Activated CD8-positive, alpha-beta T cell treated with anti-CD3 and anti-CD28 coated beads, Interleukin-2, amount 10 ng/mL, durations not matched to agents 7 days and 5 days (primary cell): ENCODE results near the gene GPC6. TPM values are rescaled to one million over a fixed set of nuclear protein-coding genes. Genes with fewer than 3 reads are reported as not detected.

Experiments used
- ATAC-seq: fragments of 150-1000 bp; cut with Tn5 transposase; one replicate; pipeline ENCODE4 v1.10.0; 2021; ENCODE audit warnings: moderate library complexity
- CTCF ChIA-PET: fragments of 350-600 bp; sonication (Branson Sonifier 250); formaldehyde crosslinking; loops from one replicate; lab custom pipeline; 2021; ENCODE audit warnings: antibody characterized with exemption; lab: Charles Lee
- POLR2A ChIA-PET: fragments of 350-600 bp; sonication (Branson Sonifier 250); formaldehyde crosslinking; loops from one replicate; lab custom pipeline; 2021; ENCODE audit warnings: antibody characterized with exemption; lab: Charles Lee
- DNase-seq: peaks from one replicate; pipeline ENCODE4 v3.0.0-alpha.2; 2020
- H3K27ac Mint-ChIP-seq: one replicate; pipeline ENCODE4 v1.8.0; 2021; ENCODE audit warnings: mild to moderate bottlenecking, mixed read lengths
- H3K27me3 Mint-ChIP-seq: one replicate; pipeline ENCODE4 v1.8.0; 2021; ENCODE audit warnings: low read depth, mixed read lengths
- H3K36me3 Mint-ChIP-seq: one replicate; pipeline ENCODE4 v1.8.0; 2021; ENCODE audit warnings: low read depth, mixed read lengths
- H3K4me1 Mint-ChIP-seq: one replicate; pipeline ENCODE4 v1.8.0; 2021; ENCODE audit warnings: low read depth, mixed read lengths
- H3K4me3 Mint-ChIP-seq: one replicate; pipeline ENCODE4 v1.8.0; 2021; ENCODE audit warnings: mild to moderate bottlenecking, mixed read lengths
- H3K9me3 Mint-ChIP-seq: one replicate; pipeline ENCODE4 v1.8.0; 2022; ENCODE audit warnings: mixed read lengths; ENCODE audit not compliant: insufficient read depth
- total RNA-seq, 2 experiments: library from RNA; stranded (reverse); gene quantifications; one replicate each; pipeline ENCODE4 v1.2.3, GENCODE V29; 2021

Gene GPC6
- total RNA-seq, 2 experiments from 2014 or later, result not detected

- Mint-ChIP-seq H3K4me3 (no peak overlapping the region), H3K9me3 (no peaks in the 10 kb centered on the region), H3K36me3 (no peaks in the 10 kb centered on the region), H3K27ac (no peak overlapping the region), H3K27me3 (no peaks in the 10 kb centered on the region), H3K4me1 (no peaks in the 10 kb centered on the region)
- ChIA-PET CTCF (no interaction called here), POLR2A (no interaction called here)
- ATAC-seq, result no peak
- no peak for DNase-seq
These were observed 504.2 kb downstream of the GPC6 start for GRCh38 chr13:93730780-93731179.

- H3K27me3 Mint-ChIP-seq, result no peaks in the 10 kb centered on the region
- ChIA-PET POLR2A (no interaction called here), CTCF (no interaction called here)
- no peaks in the 10 kb centered on the region for H3K4me1 Mint-ChIP-seq
- no peaks in the 10 kb centered on the region for H3K9me3 Mint-ChIP-seq
- H3K27ac Mint-ChIP-seq, result no peak overlapping the region
- ATAC-seq, result no peak
- no peak overlapping the region for H3K4me3 Mint-ChIP-seq
- no peaks in the 10 kb centered on the region for H3K36me3 Mint-ChIP-seq
- no peak for DNase-seq
These were observed 505.6 kb downstream of the GPC6 start for GRCh38 chr13:93732186-93732585.

- CTCF ChIA-PET, result no interaction called here
- no peaks in the 10 kb centered on the region for H3K27me3 Mint-ChIP-seq
- no peaks in the 10 kb centered on the region for H3K36me3 Mint-ChIP-seq
- no peaks in the 10 kb centered on the region for H3K9me3 Mint-ChIP-seq
- POLR2A ChIA-PET, result no interaction called here
- DNase-seq (no peak), ATAC-seq (no peak)
- H3K4me3 Mint-ChIP-seq, result no peak overlapping the region
- no peak overlapping the region for H3K27ac Mint-ChIP-seq
- H3K4me1 Mint-ChIP-seq, result no peaks in the 10 kb centered on the region
These were observed 509.5 kb downstream of the GPC6 start for GRCh38 chr13:93736081-93736480.

GRCh38 chr13:93736909-93737308 lies 510.3 kb downstream of the GPC6 start:
- no peaks in the 10 kb centered on the region for H3K4me1 Mint-ChIP-seq

GRCh38 chr13:93740334-93740733 lies 513.7 kb downstream of the GPC6 start:
- CTCF ChIA-PET, result no interaction called here
- DNase-seq (no peak), ATAC-seq (no peak)
- POLR2A ChIA-PET, result no interaction called here
- H3K27ac Mint-ChIP-seq, result no peak overlapping the region
- H3K9me3 Mint-ChIP-seq, result no peaks in the 10 kb centered on the region
- H3K36me3 Mint-ChIP-seq, result no peaks in the 10 kb centered on the region
- H3K4me1 Mint-ChIP-seq, result no peaks in the 10 kb centered on the region
- H3K4me3 Mint-ChIP-seq, result no peak overlapping the region
- H3K27me3 Mint-ChIP-seq, result no peaks in the 10 kb centered on the region

More at GRCh38 chr13:93736909-93737308, 510.3 kb downstream of the GPC6 start:
- Mint-ChIP-seq H3K36me3 (no peaks in the 10 kb centered on the region), H3K9me3 (no peaks in the 10 kb centered on the region), H3K27ac (no peak overlapping the region), H3K4me3 (no peak overlapping the region), H3K27me3 (no peaks in the 10 kb centered on the region)
- CTCF ChIA-PET, result no interaction called here
- DNase-seq, result no peak
- ATAC-seq, result no peak
- POLR2A ChIA-PET, result no interaction called here

GRCh38 chr13:93744033-93744432 lies 517.4 kb downstream of the GPC6 start:
- ChIA-PET POLR2A (no interaction called here), CTCF (no interaction called here)
- ATAC-seq (no peak), DNase-seq (no peak)
- Mint-ChIP-seq H3K27me3 (no peaks in the 10 kb centered on the region), H3K4me1 (no peaks in the 10 kb centered on the region), H3K9me3 (no peaks in the 10 kb centered on the region), H3K27ac (no peak overlapping the region), H3K36me3 (no peaks in the 10 kb centered on the region), H3K4me3 (no peak overlapping the region)

- no peak overlapping the region for H3K4me3 Mint-ChIP-seq
- DNase-seq (no peak), ATAC-seq (no peak)
- no peaks in the 10 kb centered on the region for H3K9me3 Mint-ChIP-seq
- no peaks in the 10 kb centered on the region for H3K36me3 Mint-ChIP-seq
- H3K27me3 Mint-ChIP-seq, result no peaks in the 10 kb centered on the region
- no peaks in the 10 kb centered on the region for H3K4me1 Mint-ChIP-seq
- H3K27ac Mint-ChIP-seq, result no peak overlapping the region
- CTCF ChIA-PET, result no interaction called here
- POLR2A ChIA-PET, result no interaction called here
These were observed 518.3 kb downstream of the GPC6 start for GRCh38 chr13:93744886-93745285.

- Mint-ChIP-seq H3K4me3 (no peak overlapping the region), H3K36me3 (no peaks in the 10 kb centered on the region), H3K9me3 (no peaks in the 10 kb centered on the region), H3K4me1 (peaks cover under 1% of the 10 kb centered on the region), H3K27me3 (no peaks in the 10 kb centered on the region), H3K27ac (no peak overlapping the region)
- CTCF ChIA-PET, result no interaction called here
- DNase-seq (no peak), ATAC-seq (no peak)
- POLR2A ChIA-PET, result no interaction called here
These were observed 519.3 kb downstream of the GPC6 start for GRCh38 chr13:93745884-93746283.

- no peak for ATAC-seq
- ChIA-PET POLR2A (no interaction called here), CTCF (no interaction called here)
- Mint-ChIP-seq H3K27ac (no peak overlapping the region), H3K36me3 (no peaks in the 10 kb centered on the region), H3K9me3 (no peaks in the 10 kb centered on the region), H3K27me3 (no peaks in the 10 kb centered on the region), H3K4me3 (no peak overlapping the region), H3K4me1 (peaks cover 2% of the 10 kb centered on the region)
- no peak for DNase-seq
These were observed 520.0 kb downstream of the GPC6 start for GRCh38 chr13:93746589-93746988.

GRCh38 chr13:93750676-93751075 lies 524.1 kb downstream of the GPC6 start:
- Mint-ChIP-seq H3K36me3 (no peaks in the 10 kb centered on the region), H3K4me3 (no peak overlapping the region), H3K27me3 (no peaks in the 10 kb centered on the region), H3K27ac (no peak overlapping the region), H3K4me1 (peaks cover 2% of the 10 kb centered on the region), H3K9me3 (no peaks in the 10 kb centered on the region)
- ATAC-seq (no peak), DNase-seq (no peak)
- ChIA-PET CTCF (no interaction called here), POLR2A (no interaction called here)

GRCh38 chr13:93751117-93751516 lies 524.5 kb downstream of the GPC6 start:
- Mint-ChIP-seq H3K9me3 (no peaks in the 10 kb centered on the region), H3K27ac (no peak overlapping the region), H3K36me3 (no peaks in the 10 kb centered on the region), H3K27me3 (no peaks in the 10 kb centered on the region), H3K4me1 (peaks cover 2% of the 10 kb centered on the region), H3K4me3 (no peak overlapping the region)
- ATAC-seq (no peak), DNase-seq (no peak)
- ChIA-PET POLR2A (no interaction called here), CTCF (no interaction called here)

- DNase-seq (no peak), ATAC-seq (no peak)
- Mint-ChIP-seq H3K4me1 (peaks cover 2% of the 10 kb centered on the region), H3K27ac (no peak overlapping the region), H3K4me3 (no peak overlapping the region), H3K27me3 (no peaks in the 10 kb centered on the region), H3K9me3 (no peaks in the 10 kb centered on the region), H3K36me3 (no peaks in the 10 kb centered on the region)
- ChIA-PET POLR2A (no interaction called here), CTCF (no interaction called here)
These were observed 525.9 kb downstream of the GPC6 start for GRCh38 chr13:93752541-93752940.

- CTCF ChIA-PET, result no interaction called here
- H3K36me3 Mint-ChIP-seq, result no peaks in the 10 kb centered on the region
- H3K4me3 Mint-ChIP-seq, result no peak overlapping the region
- no peak for ATAC-seq
- POLR2A ChIA-PET, result no interaction called here
- H3K27ac Mint-ChIP-seq, result no peak overlapping the region
- DNase-seq, result no peak
- H3K9me3 Mint-ChIP-seq, result no peaks in the 10 kb centered on the region
- no peaks in the 10 kb centered on the region for H3K27me3 Mint-ChIP-seq
- peaks cover 4% of the 10 kb centered on the region for H3K4me1 Mint-ChIP-seq
These were observed 527.0 kb downstream of the GPC6 start for GRCh38 chr13:93753639-93754038.
